Stimulated activated CD4-positive, alpha-beta T cell treated with anti-CD3 and anti-CD28 coated beads, Interleukin-4, amount 100 ng/mL, for 1 hour (primary cell): Measurements from ENCODE around the gene P4HB.

Experiments
- DNase-seq: peaks from one replicate; pipeline ENCODE4 v3.0.0-alpha.2; 2020

The P4HB gene

DNA sequence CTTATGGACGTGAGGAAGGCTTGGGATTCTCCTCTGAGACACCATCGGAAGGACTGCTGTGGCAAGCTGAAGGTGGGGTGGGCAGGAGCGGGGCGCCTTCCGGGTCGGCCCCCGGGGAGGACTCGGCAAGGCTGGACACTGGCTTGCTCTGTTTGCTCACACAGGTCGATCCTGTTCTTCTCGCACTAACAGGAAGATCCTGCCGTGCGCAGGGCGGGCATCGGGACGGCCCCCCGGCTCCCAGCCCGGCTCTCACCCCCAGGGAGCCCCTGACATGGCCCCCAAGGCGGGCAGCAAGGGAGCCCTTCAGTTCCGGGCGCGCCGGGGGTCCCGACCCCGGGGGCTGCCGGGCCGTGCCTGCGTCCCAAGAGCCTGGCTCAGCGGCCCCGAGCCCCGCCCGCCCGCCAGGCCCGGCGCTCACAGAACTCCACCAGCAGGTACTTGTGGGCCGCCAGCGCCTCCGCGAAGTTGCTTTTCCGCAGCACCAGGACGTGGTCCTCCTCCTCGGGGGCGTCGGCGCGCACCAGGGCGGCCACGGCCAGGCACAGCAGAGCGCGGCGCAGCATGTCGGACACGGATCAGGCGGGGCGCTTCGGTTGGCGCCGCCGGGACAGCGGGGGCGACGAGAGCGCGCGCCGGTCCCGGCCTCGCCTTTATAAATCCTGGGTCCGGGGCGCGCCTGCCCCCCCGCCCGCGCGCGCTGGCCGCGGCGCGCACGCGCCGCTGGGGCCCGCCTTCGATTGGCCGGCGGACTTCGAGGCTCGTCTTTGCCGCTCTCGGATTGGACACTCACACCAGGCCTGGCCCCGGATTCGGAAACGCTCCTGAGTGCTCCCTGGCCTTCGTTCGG is at the start of gene P4HB:
TSS of gene P4HB (minus strand) at position 630 of the 850 bp plus-strand sequence. CDS start at position 566, 64 bp downstream.
- DNase-seq, result peak; percentile 95

DNA sequence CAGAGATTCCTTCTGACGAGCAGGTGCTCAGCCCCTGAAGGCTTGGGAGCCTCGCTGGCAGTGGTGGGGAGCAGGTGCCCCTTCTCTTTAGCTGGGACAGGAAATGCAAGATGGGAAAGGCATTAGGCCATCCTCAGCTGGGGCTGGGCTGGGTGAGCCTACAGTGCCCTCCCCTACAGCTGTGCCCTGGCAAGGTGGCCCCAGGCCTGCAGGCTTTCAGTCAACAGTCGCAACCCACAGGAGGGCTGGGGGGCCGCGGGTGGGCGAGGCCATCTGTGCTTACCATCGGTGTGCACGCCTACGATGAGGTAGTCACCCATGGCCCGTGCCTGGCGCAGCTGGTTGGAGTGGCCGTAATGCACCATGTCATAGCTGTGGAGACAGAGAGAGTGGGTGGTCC is 48.9 kb upstream of the P4HB start:
- DNase-seq, result no peak

DNA sequence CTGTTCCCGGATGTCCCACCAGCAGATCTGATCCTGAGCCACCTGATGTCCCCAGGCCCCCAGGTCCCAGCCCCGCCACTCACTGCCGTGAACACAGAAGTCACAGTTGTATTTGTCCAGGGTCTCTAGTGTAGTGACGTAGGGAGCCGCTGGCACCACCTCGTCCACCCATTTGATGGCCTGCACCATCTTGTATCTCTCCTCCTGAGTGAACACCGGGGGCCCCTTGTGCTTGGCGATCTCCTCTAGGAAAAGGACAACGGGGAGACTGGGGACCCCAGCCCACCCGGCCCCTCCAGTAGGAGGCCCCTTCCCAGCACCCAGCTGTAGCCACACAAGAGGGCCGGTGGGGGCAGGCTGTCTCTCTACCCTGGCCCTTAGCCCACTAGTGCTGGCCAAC is 48.5 kb upstream of the P4HB start:
- no peak for DNase-seq

DNA sequence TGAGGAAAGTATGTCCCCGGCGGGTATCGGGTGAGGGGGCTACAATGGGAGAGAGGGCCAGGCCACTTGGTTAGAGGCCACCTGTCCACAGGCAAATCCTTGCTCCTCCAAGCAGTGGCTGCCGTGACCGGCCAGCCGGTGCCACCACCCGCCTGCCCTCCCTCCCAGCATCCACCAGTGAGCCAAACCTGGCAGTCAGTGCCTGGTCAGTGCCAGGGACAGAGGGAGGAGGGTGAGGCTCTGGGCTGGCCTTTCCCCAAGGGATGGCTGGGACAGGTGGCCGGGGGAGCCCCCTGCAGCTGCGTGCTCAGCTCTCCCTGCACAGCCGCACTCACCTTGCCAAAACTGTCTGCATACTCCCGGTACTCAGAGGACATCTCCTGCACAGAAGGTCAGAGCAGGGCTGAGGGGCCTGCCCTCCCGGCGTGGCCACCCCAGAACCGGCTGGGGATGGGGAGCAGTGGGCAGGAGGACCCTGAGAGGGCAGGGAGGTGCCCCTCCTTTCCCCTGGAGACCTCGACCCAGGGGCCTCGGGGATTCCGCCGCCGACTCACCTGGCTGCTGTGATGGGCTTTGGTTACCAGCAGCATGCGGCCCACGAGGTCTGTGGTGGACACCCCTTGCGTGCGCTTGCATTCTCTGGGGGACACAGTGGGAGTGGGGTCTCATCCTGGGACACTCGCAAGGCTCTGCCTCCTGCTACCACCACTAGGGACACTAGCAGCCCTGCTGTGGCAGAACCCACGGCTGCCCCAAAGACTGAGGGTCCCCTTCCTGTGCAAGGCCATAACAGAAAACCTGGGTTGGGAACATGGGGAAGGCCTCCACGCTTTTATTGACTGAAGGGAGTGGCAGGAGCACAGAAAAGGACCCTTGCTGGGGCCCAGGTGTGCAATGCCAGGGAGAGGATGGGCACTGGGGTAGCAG is 47.1 kb upstream of the P4HB start:
- DNase-seq, result no peak

DNA sequence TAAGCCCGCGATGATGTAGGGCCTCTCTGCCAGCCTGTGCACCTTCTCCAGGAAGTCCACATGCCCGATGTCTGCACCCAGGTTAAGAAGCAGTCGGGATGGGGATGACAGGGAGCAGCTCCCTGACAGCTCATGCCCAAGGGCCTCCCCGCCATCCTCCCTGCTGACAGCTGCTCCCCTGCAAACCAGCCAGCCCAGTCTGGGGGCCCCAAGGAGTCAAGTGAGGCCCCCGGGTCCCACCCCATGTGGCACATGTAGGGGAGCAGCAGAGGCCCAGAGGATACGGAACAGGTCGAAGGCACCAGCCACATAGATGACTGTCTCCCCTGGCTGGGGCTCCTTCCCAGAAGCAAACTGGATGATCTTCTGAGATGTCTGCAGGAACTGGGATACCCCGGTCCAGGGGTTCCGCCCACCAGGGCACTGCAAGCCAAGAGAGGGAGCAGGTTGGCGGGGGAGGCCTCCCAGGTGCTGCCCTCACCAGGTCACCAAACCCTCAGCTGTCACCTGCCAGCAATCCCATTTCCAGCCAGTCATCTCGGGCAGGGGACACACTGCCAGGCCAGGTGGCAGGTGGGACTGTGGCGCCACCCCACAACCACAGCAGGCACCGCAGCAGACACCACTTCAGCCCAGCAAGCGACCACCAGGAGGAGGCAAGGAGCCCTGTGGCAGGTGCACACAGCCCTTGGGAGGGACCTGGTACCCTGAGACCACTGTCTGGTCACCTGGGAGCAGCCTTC is 46.3 kb upstream of the P4HB start:
- DNase-seq, result no peak

DNA sequence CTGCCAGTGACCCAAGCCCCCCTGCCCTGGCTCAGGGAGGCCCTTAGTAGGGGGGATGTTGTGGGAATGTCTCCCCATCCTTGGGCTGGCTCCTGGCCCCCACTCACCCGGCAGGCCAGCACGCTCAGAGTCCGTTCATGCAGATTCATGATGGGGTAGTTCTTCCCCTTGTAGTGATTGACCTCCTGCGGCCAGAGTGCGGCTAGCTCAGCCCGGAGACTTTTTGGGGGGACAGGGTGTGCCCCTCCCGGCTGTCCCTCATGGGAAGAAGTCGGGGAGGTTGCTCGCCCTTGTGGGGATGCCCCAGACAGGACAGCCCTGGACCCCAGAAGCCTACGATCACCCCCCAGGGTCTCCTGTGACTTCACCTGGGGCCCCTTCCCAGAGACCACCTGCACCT is 45.7 kb upstream of the P4HB start:
- no peak for DNase-seq

DNA sequence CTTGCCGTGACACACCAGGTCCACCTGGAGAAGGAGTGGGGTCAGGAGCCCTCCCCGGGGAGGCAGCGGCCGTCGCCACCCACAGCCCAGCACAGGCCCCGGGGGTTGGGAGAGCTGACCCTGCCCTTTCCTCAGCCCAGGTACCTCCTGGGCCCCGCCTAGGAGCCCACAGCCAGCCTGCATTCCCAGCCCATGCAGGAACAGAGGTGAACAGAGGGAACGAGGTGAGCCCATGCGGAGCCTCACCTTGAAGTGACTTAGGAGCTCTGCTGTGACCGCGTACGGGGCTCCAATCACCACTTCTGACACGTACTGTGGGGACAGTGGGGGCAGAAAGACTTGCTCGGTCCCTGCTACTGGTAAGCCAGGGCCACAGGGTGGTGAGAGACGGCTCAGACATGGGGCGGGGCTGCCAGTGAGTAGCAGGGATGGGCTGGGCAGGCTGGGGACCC is 45.1 kb upstream of the P4HB start:
- DNase-seq, result no peak

DNA sequence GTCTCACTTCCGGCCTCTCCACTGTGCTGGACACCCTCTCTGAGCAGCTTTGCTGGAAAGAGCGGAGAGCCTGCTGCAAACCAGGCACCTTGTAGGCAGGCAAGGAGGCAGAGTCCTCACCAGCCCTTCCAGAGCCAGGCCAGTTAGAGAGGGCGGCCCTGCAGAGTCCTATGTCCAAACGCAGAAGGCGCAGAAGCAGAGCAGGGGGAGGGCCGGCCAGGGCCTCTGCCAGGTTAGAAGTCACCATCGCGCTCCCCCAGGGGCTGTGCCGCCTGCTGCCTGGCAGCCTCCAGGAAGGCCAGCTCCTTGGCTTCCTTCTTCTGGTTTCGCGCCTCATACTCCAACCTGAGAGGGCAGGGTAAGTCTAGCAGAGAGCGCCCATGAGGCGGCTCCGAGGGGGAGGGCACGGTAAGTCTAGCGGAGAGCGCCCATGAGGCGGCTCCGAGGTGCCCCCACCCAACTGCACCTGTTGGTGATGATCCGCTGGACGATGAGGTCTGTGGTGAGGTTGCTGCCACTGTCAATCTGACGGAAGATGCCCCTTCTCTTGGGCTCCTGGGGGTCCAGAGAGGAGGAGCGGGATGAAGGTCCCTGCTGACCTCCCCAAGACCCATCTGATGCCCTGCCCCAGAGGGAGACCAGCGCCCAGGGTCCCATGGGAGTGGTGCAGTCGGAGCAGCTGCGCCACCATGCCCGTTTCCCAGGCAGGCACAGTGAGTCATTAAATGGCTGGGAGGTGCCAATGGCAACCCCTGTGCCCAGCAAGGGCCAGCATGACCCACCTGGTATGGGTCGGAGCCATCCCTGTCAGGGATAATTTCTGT is 44.5 kb upstream of the P4HB start:
- DNase-seq, result no peak

DNA sequence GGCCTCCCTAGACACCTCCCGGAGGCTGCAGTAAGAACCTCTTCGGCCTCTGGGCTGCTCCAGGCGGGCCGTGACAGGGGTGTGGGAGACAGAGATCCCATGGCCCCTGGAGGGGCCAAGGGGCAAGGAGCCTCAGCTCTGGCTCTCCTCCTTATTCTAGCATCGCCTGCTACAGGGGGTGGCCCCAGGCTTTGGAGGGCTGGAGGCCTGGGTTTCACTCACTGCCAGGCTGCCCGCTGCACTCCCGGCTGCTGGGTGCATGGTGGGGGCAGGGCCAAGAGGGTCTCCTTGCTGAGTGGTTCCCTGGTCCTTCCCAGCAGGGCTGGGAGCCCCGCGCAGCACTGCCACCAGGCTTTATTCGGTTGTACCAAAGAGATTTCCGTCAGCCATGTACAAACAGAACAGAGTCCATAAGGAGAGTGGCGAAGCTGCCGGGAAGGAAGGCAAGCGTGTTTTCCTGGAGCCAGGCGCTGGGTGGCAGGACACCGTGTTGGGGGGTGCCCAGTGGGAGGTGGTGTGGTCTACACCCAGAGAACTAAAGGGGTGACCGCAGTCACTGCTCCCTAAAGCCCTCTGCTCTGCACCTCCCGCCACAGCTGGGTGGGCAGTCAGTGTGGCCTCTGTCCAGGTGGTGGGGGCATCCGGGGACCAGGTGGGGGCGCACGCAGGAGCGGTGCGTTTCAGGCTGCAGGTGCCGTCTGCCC is 43.7 kb upstream of the P4HB start:
- no peak for DNase-seq

DNA sequence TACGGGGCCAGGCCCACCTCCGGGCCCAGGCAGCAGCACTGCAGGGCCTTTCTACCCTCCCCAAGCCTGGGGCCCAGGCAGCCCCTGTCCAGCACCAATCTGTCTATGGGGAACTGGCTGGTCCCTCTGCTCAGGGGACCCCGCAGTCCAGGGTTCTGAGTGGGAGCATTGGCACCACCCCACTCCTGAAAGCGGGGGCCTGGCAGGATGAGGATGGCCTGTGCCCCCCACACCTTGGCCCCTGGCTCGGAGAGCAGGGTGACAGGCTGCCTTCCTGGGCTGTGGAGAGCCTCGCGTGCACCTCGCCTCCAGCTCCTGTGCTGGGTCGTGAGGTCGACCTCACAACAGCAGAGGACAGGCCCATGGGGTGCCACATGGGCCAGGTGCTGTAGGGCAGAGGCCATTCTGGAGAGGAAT is 43.1 kb upstream of the P4HB start:
- no peak for DNase-seq

DNA sequence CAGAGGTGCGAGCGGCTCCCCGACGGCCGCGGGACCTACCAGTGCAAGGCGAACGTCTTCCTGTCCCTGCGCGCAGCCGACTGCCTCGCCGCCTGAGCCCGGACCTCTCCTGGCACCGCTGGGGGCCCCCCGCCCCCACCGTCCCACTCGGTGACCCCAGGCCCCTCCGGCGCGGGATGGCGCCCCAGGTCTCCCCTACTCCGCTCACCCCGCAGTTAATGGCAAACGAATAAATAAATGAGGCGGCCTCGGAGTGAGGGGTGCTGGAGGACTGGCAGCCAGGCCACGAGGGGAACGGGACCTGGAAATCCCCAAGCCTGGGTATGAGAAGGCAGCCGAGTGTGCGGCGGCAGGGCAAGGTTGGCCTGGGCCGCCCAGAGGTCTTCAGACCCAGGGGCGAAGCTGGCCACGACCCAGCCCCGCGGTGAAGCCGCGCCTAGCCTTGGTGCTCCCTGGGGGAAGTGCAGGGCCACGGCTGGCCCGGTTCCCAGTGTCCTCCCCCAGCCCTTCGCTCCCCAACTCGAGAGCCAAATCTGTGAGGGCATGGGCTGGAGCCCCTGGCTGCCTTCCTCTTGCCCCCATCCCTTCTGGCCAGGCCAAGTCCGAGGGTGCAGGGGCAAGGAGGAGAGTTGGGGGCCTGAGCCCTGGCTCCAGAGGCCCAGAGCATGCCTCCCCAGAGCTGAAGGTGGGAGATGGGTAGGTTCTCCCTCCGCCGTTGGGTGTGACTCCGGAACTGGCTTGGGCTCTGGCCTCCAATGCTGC is 42.5 kb upstream of the P4HB start:
- DNase-seq, result no peak

DNA sequence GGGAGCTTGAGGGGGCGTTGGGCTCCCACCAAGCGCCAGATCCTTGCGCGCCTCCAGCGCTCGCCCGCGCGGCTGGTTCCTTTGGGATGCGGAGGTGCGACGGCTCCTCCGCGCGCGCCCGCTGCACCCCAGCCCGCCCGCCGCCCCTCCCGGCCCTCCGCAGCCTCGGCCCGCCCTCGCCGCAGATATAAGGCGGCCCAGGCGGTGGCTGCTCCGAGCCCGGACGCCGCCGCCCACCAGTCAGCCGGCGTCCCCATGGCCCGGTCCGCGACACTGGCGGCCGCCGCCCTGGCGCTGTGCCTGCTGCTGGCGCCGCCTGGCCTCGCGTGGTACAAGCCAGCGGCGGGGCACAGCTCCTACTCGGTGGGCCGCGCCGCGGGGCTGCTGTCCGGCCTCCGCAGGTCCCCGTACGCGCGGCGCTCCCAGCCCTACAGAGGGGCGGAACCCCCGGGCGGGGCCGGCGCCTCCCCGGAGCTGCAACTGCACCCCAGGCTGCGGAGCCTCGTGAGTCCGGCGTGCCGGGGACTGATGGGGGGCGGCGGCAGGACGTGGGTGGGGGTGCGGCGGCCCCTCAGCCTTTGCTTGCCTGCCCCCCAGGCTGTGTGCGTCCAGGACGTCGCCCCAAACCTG is 41.8 kb upstream of the P4HB start, which contains the start of gene NPB:
TSS of gene NPB (plus strand) at position 216 of the 630 bp plus-strand sequence. CDS start at position 256, 40 bp downstream.
- no peak for DNase-seq

DNA sequence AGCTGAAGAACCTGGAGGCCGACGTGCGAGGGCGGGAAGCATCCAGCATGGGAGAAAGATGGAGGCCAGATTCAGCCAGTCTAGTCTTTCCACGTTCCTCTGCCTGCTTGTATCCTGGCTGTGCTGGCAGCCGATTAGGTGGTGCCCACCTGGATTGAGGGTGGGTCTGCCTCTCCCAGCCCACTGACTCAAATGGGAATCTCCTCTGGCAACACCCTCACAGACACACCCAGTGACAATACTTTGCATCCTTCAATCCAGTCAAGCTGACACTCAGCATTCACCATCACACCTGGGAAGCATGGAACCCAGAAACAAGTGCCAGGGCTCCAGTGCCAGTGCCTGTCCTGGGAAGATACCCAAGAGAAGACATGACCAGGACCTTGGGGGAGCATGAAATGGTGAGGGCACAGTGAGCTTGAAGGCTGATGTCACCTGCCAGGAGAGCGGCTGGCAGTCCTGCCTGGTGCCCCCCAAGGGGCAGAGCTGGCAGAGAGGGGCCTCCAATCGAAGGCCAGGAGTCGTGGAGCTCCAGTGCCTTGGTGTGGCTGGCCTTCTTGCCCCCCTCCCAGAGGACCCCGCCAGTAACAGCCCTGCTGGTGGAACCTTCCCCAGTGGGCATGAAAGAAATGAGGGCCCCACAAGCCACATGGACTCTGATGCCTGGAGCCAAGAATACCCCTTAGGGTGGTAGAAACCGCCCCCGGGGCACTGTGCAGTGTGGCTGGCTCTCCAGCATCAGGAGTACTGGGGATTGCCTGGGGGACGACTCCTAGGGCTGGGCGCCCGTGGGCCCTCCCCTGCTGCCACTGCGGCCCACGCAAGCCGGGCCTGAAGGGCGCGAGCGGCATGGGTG is 41.1 kb upstream of the P4HB start:
- DNase-seq, result no peak

DNA sequence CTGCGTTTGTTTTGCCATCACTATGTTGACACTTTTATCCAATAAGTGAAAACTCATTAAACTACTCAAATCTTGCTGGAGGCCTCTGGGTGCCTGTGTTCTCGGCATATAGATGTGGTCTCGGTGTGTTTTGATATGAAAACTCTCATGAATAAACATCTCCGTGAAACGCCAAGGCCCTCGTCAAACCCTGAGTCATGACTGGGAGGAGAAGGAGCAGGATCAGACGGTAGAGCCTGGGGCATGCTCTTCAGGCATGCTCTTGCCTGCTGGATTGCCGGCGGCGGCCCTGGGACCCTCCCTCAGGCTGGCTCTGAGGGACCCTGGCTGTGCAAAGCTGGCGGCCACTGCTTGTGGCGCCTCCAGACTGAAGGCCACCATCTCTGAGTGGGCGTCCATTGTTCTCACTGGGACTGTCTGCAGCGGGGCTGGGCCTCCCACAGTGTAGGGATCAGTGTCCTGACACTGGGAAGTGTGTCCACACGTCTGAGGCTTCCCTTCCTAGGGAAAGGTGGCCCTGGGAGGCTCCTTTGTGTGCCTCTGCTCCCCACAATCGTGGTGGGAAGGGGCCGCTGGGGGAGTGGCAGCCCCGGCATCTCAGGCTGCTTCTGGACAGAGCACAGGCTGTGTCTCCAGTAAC is 40.0 kb upstream of the P4HB start:
- no peak for DNase-seq

DNA sequence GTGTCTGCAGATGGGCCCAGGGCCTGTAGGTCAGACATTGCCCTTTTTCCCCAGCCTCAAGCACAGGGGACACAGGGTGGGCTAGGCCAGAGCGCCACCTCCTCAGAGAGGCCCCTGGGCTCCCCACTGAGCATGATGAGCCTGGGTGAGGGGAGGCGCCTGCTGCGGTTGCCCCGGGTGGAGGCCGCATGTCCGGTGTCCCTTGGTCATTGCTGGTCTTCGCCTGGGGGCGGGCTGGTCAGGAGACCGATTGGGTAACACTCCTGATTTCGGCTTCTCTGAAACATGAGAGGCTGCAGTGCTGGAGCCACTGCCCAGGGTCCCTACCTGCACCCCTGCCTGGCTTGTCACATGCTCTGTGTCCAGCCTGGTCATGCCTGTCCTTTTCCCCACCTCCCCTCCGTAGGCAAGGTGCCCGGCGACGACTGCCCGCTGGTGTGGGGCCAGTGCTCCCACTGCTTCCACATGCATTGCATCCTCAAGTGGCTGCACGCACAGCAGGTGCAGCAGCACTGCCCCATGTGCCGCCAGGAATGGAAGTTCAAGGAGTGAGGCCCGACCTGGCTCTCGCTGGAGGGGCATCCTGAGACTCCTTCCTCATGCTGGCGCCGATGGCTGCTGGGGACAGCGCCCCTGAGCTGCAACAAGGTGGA is 39.3 kb upstream of the P4HB start:
- DNase-seq, result no peak

DNA sequence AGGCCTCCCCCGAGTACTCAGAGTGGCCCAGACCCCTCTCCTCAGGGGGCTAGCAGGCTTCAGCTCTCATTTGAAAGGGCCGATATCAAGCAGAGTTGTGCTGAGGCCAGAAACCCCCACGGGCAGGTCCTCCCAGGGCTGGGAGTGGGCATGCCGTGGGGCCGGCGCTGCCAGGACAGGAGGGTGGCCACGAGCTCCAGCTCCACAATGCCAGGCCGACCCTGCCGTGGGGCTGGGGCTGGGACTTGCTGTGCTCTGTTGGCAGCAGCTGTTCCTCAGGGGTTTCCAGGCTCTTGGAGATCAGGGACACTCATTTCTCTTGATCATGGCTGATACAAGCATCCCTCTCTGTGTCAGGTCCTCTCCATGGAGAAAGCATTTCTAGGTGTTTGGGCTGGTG is 38.5 kb upstream of the P4HB start:
- DNase-seq, result no peak

DNA sequence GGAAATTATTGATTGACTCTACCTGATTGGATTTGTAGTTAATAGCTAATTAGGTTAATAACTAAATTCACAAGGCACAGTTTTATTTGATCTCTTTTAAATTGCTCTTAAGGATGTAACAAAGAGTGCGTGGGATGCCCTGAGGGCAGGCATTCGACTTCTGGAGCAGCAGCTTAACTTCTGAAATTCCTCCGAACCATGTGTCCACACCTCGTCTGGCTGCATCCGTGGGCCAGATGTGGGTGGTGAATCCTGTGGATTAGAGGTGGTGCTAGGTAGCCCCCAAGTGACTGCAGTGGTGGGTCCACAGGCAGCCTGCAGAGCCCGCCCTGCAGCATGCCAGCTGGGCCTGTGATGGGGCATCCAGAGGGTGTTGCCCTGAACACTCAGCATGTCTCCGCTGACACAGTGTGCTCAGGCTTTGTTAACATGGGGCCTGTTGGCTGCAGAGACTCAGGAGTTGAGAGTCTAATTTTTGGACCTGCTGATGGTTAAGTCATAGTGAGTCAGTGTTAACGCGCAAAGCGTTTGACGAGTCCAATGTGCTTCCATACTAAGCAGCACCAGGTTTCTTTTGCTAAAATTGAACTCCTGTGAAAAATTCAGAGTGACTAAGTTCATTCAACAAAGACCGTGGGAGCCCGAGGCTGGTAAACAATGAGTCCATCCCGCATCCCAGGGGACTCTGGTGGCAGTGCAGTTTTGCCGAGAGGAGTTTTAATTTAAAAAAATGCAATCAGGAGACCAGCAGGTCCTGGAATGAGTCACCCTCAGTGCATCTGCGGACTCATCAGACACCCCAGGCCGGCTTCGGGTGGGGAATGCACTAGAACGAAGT is 37.9 kb upstream of the P4HB start:
- DNase-seq, result no peak
